Endodermal cell (in vitro differentiated cells): Measurements from ENCODE around the gene TGFBR3. TPM values are rescaled to one million over a fixed set of nuclear protein-coding genes. Genes with fewer than 3 reads are reported as not detected.
"Not testable (repeated sequence)": the region's sequence is repeated elsewhere in the genome, so short reads cannot be mapped to it uniquely, and the experiment has no call there.

ENCODE experiments used
- DNase-seq: peaks from one replicate; pipeline ENCODE4 v3.0.0-alpha.2; 2017
- H3K27ac ChIP-seq: 2 replicates; pipeline ENCODE4 v1.5.1; 2013; ENCODE audit warnings: mild to moderate bottlenecking, low read depth, low read length, moderate library complexity
- H3K27me3 ChIP-seq: 2 replicates; pipeline ENCODE4 v1.6.1; 2013; ENCODE audit warnings: mild to moderate bottlenecking, low read length, moderate library complexity; ENCODE audit not compliant: insufficient read depth, control insufficient read depth, poor library complexity, severe bottlenecking
- H3K36me3 ChIP-seq: 2 replicates; pipeline ENCODE4 v1.7.0; 2013; ENCODE audit warnings: mild to moderate bottlenecking, low read length, moderate library complexity; ENCODE audit not compliant: control insufficient read depth, insufficient read depth
- H3K4me1 ChIP-seq: one replicate; pipeline ENCODE4 v1.7.0; 2013; ENCODE audit warnings: low read length; ENCODE audit not compliant: control insufficient read depth, insufficient read depth
- H3K4me3 ChIP-seq: 2 replicates; pipeline ENCODE4 v1.5.1; 2013; ENCODE audit warnings: mild to moderate bottlenecking, low read length, moderate library complexity
- H3K9ac ChIP-seq: 2 replicates; pipeline ENCODE4 v1.6.1; 2013; ENCODE audit warnings: mild to moderate bottlenecking, low read length, moderate library complexity; ENCODE audit not compliant: poor library complexity, severe bottlenecking; ENCODE audit errors: extremely low read depth
- H3K9me3 ChIP-seq: 2 replicates; pipeline ENCODE4 v1.6.1; 2013; ENCODE audit warnings: mild to moderate bottlenecking, low read length, moderate library complexity; ENCODE audit not compliant: control insufficient read depth
- H3K27ac Mint-ChIP-seq: 2 replicates; pipeline ENCODE4 v1.8.0; 2020; ENCODE audit warnings: mixed read lengths
- H3K27me3 Mint-ChIP-seq: 2 replicates; pipeline ENCODE4 v1.8.0; 2021; ENCODE audit warnings: mild to moderate bottlenecking, mixed read lengths; ENCODE audit not compliant: insufficient read depth
- H3K36me3 Mint-ChIP-seq: 2 replicates; pipeline ENCODE4 v1.8.0; 2020; ENCODE audit warnings: low read depth, mixed read lengths
- H3K4me1 Mint-ChIP-seq: 2 replicates; pipeline ENCODE4 v1.8.0; 2020; ENCODE audit warnings: mixed read lengths
- H3K4me3 Mint-ChIP-seq: 2 replicates; pipeline ENCODE4 v1.8.0; 2020; ENCODE audit warnings: mild to moderate bottlenecking, moderate library complexity, mixed read lengths
- H3K9me3 Mint-ChIP-seq: 2 replicates; pipeline ENCODE4 v1.8.0; 2020; ENCODE audit warnings: mild to moderate bottlenecking, mixed read lengths
- WGBS, 2 experiments: methylation state at CpG; one replicate each; pipeline versions ENCODE4 v1.1.5 to v1.1.7; 2013; ENCODE audit warnings: missing lambda C conversion rate in 2 of 2, mixed read lengths in 1 of 2; ENCODE audit not compliant: insufficient coverage in 1 of 2, insufficient read length in 1 of 2; 5-methylcytosine and 5-hydroxymethylcytosine counted together
- total RNA-seq, 2 donors: library from RNA; stranded (reverse); fragmentation: NEBNext Ultra II Directional in 1 of 2; extraction: Animal tissue kit (Norgen Biotek cat#: 25700) in 1 of 2; gene quantifications; 2 replicates in 1 of 2; 3 replicates in 1 of 2; pipeline ENCODE4 v1.2.1, GENCODE V29; 2021
- TF ChIP-seq, protein P1 (sequence below): fragments of 200-600 bp; sonication (generic); conservative IDR thresholded peaks from 2 replicates; pipeline ENCODE4 v1.5.0; 2021; ENCODE audit warnings: antibody characterized with exemption, mild to moderate bottlenecking

The TGFBR3 gene
- total RNA-seq, 2 donors from 2014 or later, result 8.1 to 8.5 TPM

DNA sequence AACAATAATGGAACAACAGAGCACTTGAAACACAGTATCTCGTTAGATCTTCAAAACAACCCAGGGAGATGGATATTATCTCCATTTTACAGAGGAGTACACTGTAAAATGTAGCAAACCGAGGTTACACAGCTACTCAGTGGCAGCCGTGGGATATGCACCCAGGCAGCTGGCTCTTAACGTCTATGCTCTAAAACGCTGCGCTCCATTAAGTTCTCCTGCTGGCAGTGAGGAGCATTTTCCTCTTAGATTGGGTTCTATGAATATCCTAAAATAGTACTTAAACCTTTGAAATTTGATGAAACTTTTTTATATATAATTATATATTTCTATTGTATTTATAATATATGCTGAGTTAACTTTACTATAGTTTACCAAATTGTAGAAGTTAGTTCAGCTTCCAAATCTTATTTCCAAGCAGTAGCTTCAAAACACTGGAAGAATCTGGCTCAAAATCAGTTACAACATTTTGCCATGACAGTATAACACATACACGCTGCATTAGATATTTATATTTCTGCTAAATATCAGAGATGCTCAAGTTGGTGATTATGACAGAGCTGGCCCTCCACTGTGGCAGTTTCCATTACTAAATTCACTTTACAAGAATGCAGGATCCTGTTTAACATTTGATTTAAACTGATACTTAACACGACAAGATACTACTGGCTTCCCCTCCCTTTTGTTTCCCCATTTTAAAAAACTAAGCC is 49.5 kb downstream of the TGFBR3 start:
- TF ChIP-seq, protein P1, sequence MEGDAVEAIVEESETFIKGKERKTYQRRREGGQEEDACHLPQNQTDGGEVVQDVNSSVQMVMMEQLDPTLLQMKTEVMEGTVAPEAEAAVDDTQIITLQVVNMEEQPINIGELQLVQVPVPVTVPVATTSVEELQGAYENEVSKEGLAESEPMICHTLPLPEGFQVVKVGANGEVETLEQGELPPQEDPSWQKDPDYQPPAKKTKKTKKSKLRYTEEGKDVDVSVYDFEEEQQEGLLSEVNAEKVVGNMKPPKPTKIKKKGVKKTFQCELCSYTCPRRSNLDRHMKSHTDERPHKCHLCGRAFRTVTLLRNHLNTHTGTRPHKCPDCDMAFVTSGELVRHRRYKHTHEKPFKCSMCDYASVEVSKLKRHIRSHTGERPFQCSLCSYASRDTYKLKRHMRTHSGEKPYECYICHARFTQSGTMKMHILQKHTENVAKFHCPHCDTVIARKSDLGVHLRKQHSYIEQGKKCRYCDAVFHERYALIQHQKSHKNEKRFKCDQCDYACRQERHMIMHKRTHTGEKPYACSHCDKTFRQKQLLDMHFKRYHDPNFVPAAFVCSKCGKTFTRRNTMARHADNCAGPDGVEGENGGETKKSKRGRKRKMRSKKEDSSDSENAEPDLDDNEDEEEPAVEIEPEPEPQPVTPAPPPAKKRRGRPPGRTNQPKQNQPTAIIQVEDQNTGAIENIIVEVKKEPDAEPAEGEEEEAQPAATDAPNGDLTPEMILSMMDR, result peak; percentile 56
- Histone ChIP-seq H3K4me3 (no peak overlapping the region), H3K27ac (no peak overlapping the region), H3K9ac (no peak overlapping the region), H3K9me3 (no peaks in the 10 kb centered on the region), H3K36me3 (no peaks in the 10 kb centered on the region), H3K4me1 (no peaks in the 10 kb centered on the region), H3K27me3 (no peaks in the 10 kb centered on the region)
- 81 to 93% methylated on average over 5 to 8 of the region's 8 CpGs for WGBS, 2 experiments
- no peak overlapping the region for H3K27ac Mint-ChIP-seq
- H3K9me3 Mint-ChIP-seq, result no peaks in the 10 kb centered on the region
- H3K27me3 Mint-ChIP-seq, result no peaks in the 10 kb centered on the region
- H3K4me3 Mint-ChIP-seq, result no peak overlapping the region
- no peaks in the 10 kb centered on the region for H3K36me3 Mint-ChIP-seq
- DNase-seq, result no peak
- H3K4me1 Mint-ChIP-seq, result no peaks in the 10 kb centered on the region

DNA sequence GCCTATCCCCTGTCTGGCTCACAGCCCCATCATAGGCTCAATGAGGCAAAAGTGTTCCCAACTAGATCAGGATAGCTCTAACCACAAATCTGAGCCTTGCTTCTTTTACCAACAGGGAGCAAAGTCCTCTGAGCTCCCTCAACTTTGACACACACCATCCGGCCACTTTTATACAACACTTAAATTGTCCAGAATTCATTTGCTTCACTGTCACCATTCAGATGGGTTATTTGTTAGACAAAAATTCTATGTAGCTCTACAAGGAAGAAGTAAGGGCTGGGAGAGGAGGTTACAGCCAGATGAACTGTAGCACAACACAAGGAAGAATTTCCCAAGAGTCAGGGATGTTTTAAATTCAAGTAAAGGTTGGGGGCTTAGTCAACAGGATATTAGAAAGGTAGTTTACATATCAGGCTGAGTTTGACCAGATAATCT is 50.8 kb downstream of the TGFBR3 start:
- H3K27ac ChIP-seq, result no peak overlapping the region
- no peak overlapping the region for H3K4me3 Mint-ChIP-seq
- H3K9me3 ChIP-seq, result no peaks in the 10 kb centered on the region
- TF ChIP-seq, protein P1, result no peak
- no peak overlapping the region for H3K9ac ChIP-seq
- no peaks in the 10 kb centered on the region for H3K9me3 Mint-ChIP-seq
- WGBS, 2 experiments, result 100% methylated on average over 1 of the region's 1 CpG; no CpG with 5 or more reads in 1 of the 2 experiments
- H3K4me1 Mint-ChIP-seq, result no peaks in the 10 kb centered on the region
- no peaks in the 10 kb centered on the region for H3K27me3 ChIP-seq
- no peaks in the 10 kb centered on the region for H3K27me3 Mint-ChIP-seq
- no peaks in the 10 kb centered on the region for H3K4me1 ChIP-seq
- H3K36me3 ChIP-seq, result no peaks in the 10 kb centered on the region
- DNase-seq, result no peak
- no peaks in the 10 kb centered on the region for H3K36me3 Mint-ChIP-seq
- no peak overlapping the region for H3K27ac Mint-ChIP-seq
- H3K4me3 ChIP-seq, result no peak overlapping the region

DNA sequence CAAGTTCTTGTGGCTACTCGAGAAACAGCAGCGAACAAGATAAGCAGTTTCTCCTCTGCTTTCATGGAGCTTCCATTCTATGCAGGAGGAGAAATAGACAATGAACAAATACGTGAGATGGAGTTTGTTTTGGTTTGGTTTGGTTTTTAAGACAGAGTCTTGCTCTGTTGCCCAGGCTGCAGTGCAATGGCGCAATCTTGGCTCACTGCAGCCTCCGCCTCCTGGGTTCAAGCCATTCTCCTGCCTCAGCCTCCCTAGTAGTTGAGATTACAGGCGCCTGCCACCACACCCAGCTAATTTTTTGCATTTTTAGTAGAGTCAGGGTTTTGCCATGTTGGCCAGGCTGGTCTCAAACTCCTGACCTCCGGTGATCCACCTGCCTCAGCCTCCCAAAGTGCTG is 51.4 kb downstream of the TGFBR3 start:
- H3K27ac ChIP-seq, H3K4me3 ChIP-seq, H3K36me3 ChIP-seq, H3K9me3 Mint-ChIP-seq, H3K4me1 Mint-ChIP-seq, H3K4me1 ChIP-seq, H3K4me3 Mint-ChIP-seq, H3K27me3 ChIP-seq, H3K36me3 Mint-ChIP-seq, DNase-seq, H3K9me3 ChIP-seq, H3K27me3 Mint-ChIP-seq, H3K27ac Mint-ChIP-seq, H3K9ac ChIP-seq: not testable (repeated sequence)
- 95 to 96% methylated on average over 6 to 7 of the region's 7 CpGs for WGBS, 2 experiments

DNA sequence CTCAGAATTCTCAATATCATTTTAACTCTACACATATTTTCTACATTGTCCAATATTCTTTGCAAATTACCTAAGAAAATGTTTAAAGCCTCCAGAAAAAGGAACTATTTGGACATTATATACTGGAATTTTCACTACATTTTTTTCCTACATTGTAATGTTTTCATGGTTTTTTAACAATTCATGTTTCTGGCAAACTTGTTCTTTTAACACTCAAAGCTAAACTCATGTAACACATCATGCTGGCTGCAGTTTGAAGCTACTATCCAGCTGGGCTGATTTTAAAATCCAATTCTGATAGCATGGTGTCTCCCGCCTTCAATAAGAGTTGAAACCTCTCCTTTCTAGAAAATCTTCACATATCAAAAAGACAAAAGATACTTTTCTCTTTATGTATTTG is 52.0 kb downstream of the TGFBR3 start:
- no peaks in the 10 kb centered on the region for H3K36me3 Mint-ChIP-seq
- no peaks in the 10 kb centered on the region for H3K9me3 Mint-ChIP-seq
- DNase-seq, result no peak
- H3K27ac ChIP-seq, result no peak overlapping the region
- H3K4me3 ChIP-seq, result no peak overlapping the region
- H3K27me3 Mint-ChIP-seq, result no peaks in the 10 kb centered on the region
- no peak overlapping the region for H3K9ac ChIP-seq
- H3K9me3 ChIP-seq, result no peaks in the 10 kb centered on the region
- H3K36me3 ChIP-seq, result no peaks in the 10 kb centered on the region
- no peak overlapping the region for H3K27ac Mint-ChIP-seq
- no peaks in the 10 kb centered on the region for H3K27me3 ChIP-seq
- TF ChIP-seq, protein P1, result no peak
- H3K4me1 Mint-ChIP-seq, result no peaks in the 10 kb centered on the region
- 92% methylated on average over 1 of the region's 1 CpG; no CpG with 5 or more reads in 1 of the 2 experiments for WGBS, 2 experiments
- no peaks in the 10 kb centered on the region for H3K4me1 ChIP-seq
- no peak overlapping the region for H3K4me3 Mint-ChIP-seq
